ENCODE data around the gene TRMT6.

TRMT6 gene

DNA sequence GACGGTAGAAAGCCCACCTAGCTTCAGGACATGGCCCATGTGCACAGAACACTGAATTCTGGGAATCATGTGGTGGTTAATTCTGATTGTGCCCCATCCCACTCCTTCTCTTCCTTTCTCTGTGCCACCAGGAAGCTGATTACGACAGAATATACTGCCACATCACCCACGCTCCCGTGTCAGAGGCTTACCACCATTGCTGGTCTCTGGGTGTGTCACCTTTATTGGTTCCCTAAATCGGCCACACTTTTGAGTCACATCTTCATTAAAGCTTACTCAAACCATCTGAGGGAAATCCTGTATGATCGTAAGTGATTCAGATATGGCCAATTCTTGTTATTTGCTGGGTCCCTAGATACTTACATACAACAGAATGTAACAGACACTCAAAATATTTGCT, 3.1 kb downstream of the TRMT6 start:
- no peak for DNase-seq (ENCODE audit: low read depth)

DNA sequence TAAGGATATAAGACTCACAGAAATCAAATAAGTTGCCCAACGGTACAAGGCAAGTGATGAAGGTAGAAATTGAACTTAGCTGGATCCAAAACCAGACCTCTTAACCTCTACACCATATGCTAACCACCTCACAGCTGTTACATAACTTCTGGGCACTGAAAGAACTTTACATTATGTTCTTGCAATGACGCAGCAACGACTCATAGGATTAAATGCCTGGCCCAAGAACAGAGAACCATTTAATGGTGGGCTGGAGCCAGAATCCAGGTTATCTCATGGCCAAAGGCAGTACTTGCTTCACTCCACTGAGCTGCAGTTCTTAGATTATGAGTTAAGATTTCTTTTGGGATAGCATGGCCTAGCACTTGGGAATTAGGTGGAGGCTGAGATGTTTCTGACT, 4.4 kb downstream of the TRMT6 start:
- DNase-seq (ENCODE audit: low read depth): peak; percentile 6

DNA sequence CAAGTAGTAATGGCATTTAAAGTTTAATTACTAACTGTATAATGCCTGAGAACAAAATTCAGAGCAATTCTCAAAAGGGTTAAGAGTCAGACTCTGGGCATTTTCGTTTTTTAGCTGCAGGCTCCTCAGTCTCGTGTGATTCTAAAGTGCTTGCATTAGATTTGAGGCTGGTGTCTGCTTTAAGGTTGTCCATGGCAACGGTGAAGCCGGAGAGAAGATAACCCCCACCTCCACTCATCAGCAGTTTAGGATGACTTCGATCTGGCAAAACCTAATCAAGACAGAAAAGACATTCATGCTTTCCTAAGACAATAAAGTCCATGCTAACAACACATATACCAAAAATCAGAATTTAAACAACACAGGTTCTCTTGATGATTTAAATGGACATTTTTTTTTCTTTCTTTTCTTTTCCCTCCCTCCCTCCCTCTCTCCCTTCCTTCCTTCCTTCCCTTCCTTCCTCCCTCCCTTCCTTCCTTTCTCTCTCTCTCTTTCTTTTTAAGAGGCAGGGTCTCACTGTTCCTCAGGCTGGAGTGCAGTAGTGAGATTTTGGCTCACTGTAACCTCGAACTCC, 11.8 kb downstream of the TRMT6 start:
- DNase-seq (ENCODE audit: low read depth): no peak

DNA sequence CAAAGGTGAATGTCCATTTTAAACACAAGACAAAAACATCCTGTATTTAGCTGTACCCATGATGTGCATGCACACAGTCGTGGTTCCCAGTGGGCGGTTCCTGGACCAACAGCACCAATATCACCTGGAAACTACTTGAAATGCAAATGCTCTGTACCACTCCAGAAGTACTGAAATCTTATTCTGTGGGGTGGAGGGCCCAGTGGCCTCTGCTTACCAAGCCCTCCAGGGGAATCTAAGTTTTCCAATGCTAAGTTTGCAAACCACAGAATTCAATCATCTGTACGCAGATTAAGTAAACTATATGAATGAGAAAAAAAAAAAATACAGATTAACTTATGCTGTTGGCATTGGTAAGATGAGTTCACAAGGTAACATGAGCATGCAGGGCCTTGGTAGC, 14.1 kb downstream of the TRMT6 start:
- no peak for DNase-seq (ENCODE audit: low read depth)

DNA sequence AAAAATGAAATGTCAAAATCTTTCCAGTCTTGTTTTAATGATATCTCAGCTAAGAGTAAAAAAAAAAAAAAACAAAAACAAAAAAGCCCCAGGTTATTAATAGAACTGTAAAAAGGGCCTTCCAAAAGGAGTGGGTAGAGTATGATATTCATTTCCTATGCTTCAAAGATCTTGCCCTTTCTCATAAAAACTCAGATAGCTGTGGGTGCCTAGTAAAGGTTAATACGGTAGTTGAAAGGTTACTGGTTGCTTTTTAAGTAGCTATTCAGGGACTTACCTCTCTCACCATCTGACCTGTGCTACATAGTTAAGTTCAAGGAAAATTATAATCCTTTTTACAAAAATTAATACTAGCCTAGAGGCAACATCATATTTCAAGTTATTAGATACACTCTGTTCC, 14.9 kb downstream of the TRMT6 start:
- DNase-seq (ENCODE audit: low read depth): no peak

DNA sequence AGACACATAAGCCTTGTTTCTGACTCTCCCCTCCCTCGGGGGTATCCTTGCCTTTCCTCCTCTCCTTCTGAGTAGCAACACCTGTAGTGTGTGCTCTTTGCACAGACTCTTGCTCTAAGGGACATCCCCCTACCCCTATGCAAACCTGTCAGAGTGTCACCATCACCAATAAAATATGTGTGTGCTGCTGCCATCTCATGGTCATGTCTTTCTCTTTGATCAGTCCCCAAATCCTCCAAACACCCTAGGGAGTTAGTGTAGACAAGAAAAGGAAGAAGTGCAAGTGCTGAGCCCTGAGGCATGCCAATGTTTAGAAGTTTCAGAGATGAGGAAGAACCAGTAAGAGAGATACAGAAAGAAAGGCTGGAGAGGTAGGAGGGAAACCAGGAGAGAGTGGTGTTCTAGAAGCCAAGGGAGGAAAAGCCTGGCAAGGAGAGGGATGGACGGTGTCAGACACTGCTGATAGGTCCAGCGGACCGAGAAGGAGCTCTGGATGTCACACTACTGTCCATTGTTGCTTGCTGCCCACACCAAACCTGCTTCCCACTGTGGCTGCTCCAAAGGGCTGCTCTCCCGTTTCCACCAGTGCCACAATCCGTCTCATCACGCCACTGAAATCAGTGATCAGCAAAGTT, 16.4 kb downstream of the TRMT6 start:
- DNase-seq (ENCODE audit: low read depth): no peak

DNA sequence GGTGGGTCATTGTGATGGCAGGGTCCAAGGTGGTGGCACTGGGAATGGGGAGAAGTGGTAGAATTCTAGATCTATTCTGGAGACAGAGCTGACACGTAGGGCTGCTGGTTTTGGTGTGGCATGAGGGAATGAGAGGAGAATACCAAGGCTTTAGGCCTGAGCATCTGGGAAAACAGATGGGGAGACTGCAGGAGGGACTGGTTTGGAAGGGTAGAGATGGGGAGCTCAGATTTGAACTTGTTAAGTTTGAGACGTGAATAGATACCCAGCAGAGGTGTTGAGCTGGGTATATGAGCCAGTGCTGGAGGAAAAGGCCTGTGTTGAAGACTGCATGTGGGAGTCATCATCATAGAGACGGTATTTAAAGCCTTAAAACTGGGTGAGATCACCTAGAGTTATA, 17.5 kb downstream of the TRMT6 start:
- no peak for DNase-seq (ENCODE audit: low read depth)

DNA sequence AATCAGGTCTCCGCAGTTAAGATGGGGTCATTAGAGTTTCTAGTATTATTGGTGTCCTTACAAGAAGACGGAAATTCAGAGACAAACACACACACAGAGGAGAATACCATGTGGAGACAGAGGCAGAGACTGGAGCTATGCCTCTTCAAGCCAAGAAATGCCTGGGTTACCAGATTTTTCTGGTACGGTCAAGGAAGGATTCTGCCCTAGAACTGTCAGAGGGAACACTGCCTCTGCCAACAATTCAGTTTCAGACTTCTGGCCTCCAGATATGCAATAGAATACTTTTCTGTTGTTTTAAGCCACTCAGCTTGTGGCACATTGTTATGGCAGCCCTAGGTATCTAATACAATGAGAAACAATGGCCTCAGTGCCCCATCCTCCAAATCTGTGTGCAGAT, 18.9 kb downstream of the TRMT6 start:
- DNase-seq (ENCODE audit: low read depth): no peak

DNA sequence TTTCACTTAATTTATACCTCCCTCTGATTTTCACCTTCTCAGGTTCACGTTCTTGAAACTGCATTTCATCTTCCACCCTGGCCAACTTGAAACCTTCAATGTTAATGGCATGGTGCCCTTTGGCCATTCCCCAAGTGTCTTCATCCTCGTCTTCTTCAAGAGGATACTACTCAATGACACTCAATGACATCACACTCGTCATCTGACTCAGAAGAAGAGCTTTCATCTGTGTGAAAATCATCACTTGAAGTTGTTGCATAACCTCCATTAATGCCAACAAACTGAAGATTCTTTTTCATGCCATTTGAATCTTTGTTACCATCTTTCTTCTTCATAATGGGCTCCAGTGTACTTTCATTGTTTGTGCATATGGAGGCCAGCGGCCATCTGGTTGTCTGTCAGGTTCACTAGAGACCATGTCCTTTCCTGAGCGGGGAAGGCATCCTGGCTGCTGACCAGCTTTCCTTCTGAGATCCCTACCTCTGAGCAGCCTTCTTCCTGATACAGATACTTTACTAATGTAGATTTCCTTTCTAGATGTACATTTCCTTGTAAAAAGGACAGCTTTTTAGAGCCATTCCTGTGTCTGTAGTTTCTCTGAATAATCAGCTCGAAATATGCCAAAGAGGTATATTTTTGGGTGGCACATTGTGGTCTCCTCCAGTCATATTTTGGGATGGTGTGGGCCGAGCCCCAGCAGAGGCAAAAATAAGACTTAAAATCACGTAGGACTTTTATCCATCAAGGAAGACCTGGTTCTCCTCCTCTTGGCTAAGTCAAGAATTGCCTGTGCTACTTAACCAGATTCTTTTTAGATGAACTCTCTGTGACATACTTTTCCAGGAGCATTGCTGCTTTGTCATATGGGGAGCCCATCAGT, 21.3 kb downstream of the TRMT6 start:
- no peak for DNase-seq (ENCODE audit: low read depth)

DNA sequence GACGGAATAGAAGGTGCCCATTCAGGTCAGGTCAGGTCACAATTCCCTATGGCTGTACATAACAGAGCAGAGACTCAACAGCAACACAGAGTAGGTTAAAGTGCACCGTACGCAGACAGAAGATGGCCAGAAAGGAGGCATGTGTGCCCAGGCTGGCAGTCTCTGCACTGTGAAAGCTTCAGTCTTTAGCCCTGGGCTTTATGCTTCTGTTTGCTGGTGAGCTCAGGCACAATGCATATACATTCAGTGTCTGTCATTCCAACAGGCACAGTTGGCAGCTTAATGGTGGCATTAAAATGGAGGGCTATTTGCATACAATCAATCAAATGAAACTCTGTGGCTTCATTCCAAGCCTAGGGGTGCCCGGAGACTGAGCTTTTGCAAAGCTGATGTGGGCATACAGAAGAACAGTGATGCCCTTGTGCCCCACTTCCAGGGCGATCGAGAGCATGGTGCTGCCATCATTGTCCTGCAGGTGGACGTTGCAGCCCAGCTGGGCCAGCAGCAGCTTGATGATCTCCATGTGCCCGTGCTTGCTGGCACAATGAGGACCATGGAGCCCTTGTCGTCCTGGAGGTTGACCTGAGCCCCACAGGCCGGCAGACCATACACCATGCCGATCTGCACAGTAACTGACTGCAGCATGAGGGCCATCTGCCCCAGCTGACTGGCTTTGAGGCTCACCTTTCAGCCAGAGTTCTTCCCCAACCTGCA, 22.4 kb downstream of the TRMT6 start:
- no peak for DNase-seq (ENCODE audit: low read depth)

DNA sequence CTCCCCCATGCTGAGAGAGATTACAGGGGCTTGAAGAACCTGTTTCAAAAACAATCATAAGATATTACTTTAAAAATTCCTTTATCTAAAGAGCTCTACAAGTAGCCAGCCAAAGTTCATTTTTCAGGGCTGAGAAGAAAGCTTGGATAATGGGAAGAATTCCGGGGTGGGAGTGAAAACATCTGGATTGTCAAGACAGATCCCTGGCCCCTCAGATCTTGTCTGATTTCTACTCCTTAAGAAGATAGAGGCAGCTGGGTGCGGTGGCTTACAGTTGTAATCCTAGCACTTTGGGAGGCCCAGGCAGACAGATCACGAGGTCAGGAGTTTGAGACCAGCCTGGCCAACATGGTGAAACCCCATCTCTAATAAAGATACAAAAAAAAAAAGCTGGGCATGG, 24.8 kb downstream of the TRMT6 start:
- no peak for DNase-seq (ENCODE audit: low read depth)

DNA sequence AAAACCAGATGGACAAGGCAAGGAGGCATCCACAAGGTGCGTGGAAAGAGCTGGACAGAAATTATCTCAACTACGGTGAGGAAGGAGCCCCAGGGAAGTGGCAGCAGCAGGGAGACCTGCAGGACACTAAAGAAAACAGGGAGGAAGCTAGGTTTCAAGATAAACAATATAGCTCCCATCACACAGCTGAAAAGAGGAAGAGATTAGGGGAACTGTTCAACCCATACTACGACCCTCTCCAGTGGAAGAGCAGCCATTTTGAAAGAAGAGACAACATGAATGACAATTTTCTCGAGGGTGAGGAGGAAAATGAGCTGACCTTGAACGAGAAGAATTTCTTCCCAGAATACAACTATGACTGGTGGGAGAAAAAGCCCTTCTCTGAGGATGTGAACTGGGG, 26.8 kb downstream of the TRMT6 start:
- DNase-seq (ENCODE audit: low read depth): no peak

DNA sequence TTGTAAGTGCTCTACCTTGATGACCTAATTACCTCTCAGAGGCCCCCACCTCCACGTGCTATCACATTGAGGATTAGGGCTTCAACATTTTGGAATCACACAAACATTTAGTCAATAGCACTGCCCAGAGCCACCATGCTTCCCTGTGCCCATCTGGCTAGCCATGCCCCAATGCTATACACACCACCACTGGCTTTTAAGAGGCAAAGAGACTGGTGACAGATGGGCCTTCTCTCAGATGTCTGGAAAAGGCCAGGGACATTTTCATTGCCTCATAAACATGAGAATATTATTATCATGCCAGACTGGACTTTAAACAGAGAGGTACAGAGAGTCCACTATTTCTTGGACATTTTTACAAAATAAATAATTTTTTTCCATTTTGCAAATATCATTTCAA, 29.8 kb downstream of the TRMT6 start:
- DNase-seq (ENCODE audit: low read depth): no peak

DNA sequence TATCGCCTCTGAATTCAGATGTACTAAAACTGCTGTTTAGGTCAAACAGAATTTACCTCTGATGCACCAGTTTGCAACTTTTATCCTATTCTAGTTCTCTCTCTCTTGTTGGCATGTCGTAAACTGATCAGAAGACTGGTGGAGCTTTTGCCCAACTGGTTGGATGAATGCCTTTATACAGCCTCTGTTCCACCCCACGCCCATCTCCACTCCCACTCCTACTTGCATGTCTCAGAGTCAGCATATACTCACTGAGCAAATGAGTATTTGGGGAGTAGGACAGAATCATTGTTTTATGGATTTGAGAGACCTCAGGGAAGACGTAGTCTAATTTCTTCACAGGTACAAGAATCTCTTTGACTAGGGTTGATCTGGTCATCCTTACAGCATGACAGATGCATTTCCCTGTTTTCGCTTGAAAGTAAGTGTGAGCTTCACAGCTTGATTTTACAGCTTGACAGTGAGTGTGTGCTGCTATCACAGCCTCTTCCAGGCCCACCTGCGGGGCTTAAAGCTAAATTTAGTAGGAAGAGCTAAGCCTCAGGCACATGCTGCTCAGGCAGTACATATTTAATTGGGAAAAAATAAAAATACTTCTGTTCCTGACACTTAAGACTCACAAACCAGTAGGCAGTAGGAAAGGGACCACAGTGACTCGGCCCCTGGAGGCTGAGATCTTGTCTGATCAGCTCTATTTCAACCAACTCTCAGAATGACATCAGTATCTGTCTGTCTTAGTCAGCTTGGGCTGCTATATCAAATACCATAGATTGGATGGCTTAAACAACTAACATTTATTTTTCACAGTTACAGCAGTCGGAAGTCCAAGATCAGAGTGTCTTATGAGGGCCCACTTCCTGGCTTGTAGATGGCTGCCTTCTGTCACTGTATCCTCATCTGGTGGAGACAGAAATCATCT, 30.4 kb downstream of the TRMT6 start:
- DNase-seq (ENCODE audit: low read depth): no peak

DNA sequence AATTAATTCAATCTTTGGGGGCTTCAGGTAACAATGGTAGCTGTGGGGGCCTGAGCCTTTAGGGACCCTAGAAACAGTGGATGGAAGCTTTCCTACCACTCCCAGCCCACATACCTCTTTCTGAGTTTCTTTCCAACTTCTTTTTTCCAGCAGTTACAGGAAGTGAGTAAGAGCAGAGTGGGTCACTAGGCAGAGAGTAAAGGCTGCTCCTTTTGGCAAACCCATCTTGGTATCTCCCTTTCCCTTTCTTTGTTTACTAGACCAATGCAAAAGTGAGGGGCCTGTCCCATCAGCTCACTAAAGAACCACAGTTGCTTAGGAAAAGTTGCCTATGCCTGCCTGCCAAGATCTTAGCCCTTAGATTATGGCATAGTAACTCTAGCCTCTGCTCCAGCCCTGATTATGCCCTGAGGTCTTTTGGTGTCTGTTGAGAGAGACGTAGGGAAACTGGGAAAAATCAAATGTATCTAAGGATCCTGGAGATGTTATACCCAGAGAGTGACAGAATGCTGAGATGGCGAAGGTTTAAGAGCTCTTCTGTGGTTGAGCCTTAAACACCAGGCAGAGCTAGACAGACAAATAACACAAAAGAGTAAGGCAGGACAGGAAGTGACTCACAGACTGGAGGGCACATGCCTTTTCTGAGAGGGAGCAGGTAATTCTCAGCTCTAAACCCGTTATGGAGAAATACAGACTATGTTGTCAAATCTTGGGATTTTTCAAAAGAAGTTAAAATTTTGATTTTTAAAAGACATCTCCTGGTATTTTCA, 31.3 kb downstream of the TRMT6 start:
- DNase-seq (ENCODE audit: low read depth): no peak

DNA sequence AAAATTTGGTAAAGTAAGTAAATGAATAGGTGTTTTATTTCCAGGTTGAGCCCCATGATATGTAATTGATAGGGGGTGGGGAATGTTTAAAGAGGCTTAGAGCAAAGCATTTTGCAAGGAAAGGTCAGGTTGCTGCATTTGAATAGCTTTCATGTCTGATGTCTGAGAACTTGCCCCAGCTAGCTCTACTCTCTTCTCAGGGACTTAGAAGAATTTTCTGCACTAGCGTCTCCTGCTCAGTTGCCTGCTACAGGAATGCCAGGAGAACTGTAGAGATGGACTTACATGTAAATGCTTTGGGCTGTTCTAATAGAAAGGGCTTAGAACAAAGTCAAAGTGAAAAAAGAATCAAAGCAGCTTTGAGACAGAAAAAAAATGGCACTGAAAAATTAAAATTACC, 35.5 kb downstream of the TRMT6 start:
- no peak for DNase-seq (ENCODE audit: low read depth)

DNA sequence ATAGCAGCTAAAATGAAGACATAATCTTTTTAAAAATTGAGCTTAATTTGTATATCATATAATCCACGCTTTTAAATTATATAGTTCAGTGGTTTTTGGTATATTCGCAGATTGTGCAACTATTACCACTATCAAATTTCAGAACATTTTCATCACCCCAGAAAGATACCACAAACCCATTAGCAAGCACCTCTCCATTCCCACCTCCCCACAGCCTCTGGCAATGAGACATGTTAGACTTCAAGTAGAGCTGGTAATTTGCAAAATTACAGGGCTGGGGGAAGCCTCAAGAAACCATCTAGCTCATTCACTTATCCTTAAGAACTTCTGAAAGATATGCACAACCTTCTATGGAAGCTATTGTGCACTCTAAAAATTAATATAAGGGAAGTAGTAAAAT, 37.2 kb downstream of the TRMT6 start:
- no peak for DNase-seq (ENCODE audit: low read depth)

DNA sequence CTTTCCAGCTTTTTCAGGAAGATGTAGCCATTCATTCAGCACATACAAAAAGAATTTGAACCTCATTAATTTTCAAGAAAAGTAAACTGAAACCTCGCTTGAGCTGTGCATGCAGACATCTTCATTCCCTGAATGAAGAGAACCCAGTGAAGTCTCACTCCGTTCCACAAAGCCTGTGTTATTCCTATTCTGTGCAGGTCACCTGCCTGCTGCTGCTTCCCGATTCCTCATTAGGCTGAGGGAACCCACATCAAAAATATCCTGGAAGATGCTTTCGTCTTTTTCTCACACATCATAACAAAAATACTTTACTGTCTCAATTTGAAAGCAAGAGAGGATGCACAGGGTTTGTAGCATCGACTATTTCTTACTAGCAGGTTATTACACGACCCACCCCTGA, 40.1 kb downstream of the TRMT6 start:
- no peak for DNase-seq (ENCODE audit: low read depth)

DNA sequence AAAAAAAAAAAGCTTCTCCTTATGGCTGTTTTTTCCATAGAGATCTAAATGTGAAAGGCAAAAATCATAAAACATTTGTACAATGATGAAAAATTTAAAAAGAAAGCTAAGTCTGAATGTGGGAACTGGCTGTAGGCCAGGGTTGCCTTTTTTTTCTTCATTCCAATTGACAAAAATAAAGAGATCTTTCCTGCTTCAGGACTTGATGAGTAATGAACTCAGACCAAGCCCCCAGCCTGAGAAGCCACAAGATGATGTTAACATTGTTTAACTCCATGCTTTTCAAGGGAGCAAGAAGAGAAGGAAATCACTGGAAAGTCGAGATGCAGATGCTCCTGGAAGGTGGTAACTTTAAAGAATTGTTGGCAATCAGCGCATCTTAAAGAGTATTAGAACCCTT, 41.4 kb downstream of the TRMT6 start:
- DNase-seq (ENCODE audit: low read depth): no peak

DNA sequence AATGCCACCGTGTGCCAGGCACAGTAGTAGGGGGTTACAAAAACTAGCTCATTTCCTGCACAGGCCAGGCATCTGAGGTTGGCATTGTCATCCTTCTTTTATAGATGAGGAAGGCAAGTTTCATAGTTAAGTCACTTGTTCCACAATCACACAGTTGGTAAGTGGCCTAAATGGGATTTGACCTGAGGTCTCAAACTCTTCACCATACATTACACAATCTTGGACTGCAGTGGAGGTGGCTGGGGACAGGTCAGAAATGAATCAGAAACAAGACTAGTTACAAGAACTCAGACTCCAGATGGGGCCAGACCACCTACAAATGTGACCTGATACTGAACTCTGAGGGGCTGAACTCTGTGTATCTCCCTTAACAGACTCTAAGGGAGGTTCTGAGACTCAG, 49.4 kb downstream of the TRMT6 start:
- no peak for DNase-seq (ENCODE audit: low read depth)

DNA sequence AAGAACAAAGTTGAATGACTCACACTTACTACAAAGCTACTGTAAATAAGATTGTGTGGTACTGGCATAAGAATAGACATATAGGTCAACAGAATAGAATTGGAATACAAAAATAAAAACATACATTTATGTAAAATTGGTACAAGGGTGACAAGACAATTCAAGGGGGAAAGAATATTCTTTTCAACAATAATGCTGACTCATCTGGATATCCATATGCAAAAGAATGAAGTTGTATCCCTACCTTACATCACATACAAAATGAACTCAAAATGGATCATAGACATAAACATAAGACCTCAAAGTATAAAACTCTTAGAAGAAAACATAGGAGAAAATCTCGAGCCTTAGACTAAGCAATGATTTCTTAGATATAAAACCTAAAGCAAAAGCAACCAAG, 50.9 kb downstream of the TRMT6 start:
- no peak for DNase-seq (ENCODE audit: low read depth)

Measured in stromal cell of bone marrow (primary cell).